Spinal cord (tissue), 10 donors: Measurements from ENCODE around the gene SH2D7. TPM values are rescaled to one million over a fixed set of nuclear protein-coding genes. Genes with fewer than 3 reads are reported as not detected.

ENCODE experiments used
- DNase-seq, 6 donors: peaks; one replicate each; pipeline versions ENCODE4 v3.0.0 to v3.0.0-alpha.2; 2013 to 2015; ENCODE audit warnings: low spot score in 6 of 6, low read depth in 4 of 6
- H3K27ac ChIP-seq: one replicate; pipeline ENCODE4 v1.5.1; 2013; ENCODE audit warnings: low read depth, low read length, control low read depth
- H3K27me3 ChIP-seq: one replicate; pipeline ENCODE4 v1.6.1; 2013; ENCODE audit warnings: low read length; ENCODE audit not compliant: control insufficient read depth, insufficient read depth
- H3K36me3 ChIP-seq: one replicate; pipeline ENCODE4 v1.6.1; 2013; ENCODE audit warnings: low read length; ENCODE audit not compliant: control insufficient read depth, insufficient read depth
- H3K4me1 ChIP-seq: one replicate; pipeline ENCODE4 v1.6.1; 2013; ENCODE audit warnings: low read length; ENCODE audit not compliant: control insufficient read depth, insufficient read depth
- H3K4me3 ChIP-seq: one replicate; pipeline ENCODE4 v1.5.1; 2013; ENCODE audit warnings: low read depth, low read length, control low read depth
- H3K9me3 ChIP-seq: one replicate; pipeline ENCODE4 v1.6.1; 2013; ENCODE audit warnings: low read length; ENCODE audit not compliant: control insufficient read depth, insufficient read depth
- WGBS: methylation state at CpG from one replicate; pipeline ENCODE4 v1.1.5; 2013; ENCODE audit warnings: missing lambda C conversion rate; ENCODE audit not compliant: insufficient coverage; 5-methylcytosine and 5-hydroxymethylcytosine counted together
- polyA plus RNA-seq, 2 donors: library from polyadenylated mRNA; unstranded; fragments of 120-200 nt; gene quantifications; one replicate each; pipeline ENCODE4 v1.2.1, GENCODE V29; 2013; ENCODE audit not compliant: insufficient read length in 2 of 2
- total RNA-seq, 2 donors: library from RNA; depleted of rRNA in 1 of 2; stranded (reverse); fragments of 120-200 nt in 1 of 2; fragments of >200 nt in 1 of 2; gene quantifications; one replicate each; pipeline versions ENCODE4 v1.2.3 to v1.2.4, GENCODE V29; 2013 to 2014
- donor health status: healthy.

The SH2D7 gene
- total and polyA plus RNA-seq, 4 donors: 0.92 to 1.9 TPM; not detected in 2

GRCh38 chr15:78110096-78110495 lies 17.7 kb downstream of the SH2D7 start:
- H3K27ac ChIP-seq: no peak overlapping the region
- peaks cover 31% of the 10 kb centered on the region for H3K36me3 ChIP-seq
- WGBS: 92% methylated on average over 6 of the region's 6 CpGs
- H3K4me1 ChIP-seq: no peaks in the 10 kb centered on the region
- H3K4me3 ChIP-seq: no peak overlapping the region
- no peaks in the 10 kb centered on the region for H3K9me3 ChIP-seq
- H3K27me3 ChIP-seq: no peaks in the 10 kb centered on the region
- no peak for DNase-seq

DNA sequence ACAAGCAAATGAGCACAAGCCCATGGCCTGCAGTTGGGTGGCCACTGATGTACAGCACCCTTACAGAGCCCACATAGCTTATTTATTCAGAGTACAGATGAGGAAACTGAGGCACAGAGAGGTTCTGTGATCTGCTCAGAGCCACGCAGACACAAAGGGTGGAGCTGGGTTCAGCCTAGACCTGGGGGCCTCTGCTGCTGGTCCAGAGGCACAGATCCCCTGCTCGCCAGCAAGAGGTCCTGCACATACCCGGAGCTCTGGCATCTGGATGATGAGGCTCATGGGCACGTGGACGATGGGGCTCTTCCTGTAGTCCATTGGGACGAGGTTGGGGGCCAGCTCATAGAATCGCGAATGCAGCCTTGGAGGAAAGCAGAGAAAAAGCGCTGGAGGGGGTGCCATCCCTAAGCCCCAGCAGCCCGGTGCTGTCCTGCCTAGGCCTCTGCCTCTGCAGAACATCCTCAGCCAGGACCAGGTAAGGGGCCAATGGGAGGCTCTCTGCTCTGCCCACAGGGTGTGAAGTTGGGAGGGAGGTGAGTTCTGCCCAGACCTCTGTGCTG lies 18.6 kb downstream of the SH2D7 start:
- no peak for DNase-seq
- Histone ChIP-seq H3K36me3 (peaks cover 23% of the 10 kb centered on the region), H3K9me3 (no peaks in the 10 kb centered on the region), H3K27me3 (no peaks in the 10 kb centered on the region), H3K27ac (no peak overlapping the region), H3K4me1 (no peaks in the 10 kb centered on the region), H3K4me3 (no peak overlapping the region)
- 93% methylated on average over 10 of the region's 10 CpGs for WGBS

- peaks cover 23% of the 10 kb centered on the region for H3K36me3 ChIP-seq
- no peaks in the 10 kb centered on the region for H3K4me1 ChIP-seq
- H3K27me3 ChIP-seq: no peaks in the 10 kb centered on the region
- WGBS: 92% methylated on average over 2 of the region's 3 CpGs
- H3K4me3 ChIP-seq: no peak overlapping the region
- no peaks in the 10 kb centered on the region for H3K9me3 ChIP-seq
- DNase-seq: no peak
- H3K27ac ChIP-seq: no peak overlapping the region
These were observed 19.4 kb downstream of the SH2D7 start for GRCh38 chr15:78111788-78112187.

DNA sequence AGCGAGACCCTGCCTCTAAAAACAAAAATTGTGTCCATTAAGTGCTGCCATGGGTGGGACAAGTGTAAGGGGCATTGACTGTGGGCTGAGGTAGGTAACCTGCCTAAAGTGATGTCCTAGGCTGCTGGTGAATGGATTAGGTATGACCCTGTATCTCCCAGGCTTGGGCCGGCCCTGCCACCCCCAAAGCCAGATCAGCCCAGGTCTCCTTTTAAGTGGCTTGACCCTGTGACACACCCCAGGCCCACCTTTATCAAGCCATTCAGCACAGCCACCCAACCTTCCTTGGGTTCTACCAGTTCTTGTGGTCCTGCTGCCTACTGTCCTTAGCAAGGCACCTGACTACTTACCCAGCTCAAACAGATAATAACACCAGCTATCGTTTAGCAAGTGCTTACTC lies 20.2 kb downstream of the SH2D7 start:
- WGBS: 100% methylated on average over 1 of the region's 3 CpGs
- H3K36me3 ChIP-seq: peaks cover 19% of the 10 kb centered on the region

DNA sequence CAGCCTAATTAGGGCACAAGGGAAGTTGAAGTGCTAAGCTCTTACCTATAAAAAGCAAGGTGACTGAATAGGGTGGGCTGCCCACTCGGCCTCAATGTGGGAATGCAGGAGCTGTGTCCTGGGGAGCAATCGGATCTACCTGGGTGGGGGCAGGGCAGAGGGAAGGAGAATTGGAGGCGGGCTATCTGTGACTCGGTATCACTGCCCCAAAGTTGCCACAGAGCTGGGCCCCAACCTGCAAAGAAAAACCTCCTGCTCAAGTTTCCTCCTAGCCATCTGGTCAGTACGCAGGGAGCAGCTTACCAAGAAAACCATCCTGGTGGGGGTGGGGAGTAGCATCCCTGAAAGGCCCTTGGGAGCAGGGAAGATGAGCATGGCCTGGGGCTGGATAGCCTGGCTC lies 28.2 kb downstream of the SH2D7 start:
- H3K36me3 ChIP-seq: peaks cover 14% of the 10 kb centered on the region
- H3K27ac ChIP-seq: no peak overlapping the region
- no peak overlapping the region for H3K4me3 ChIP-seq
- no peaks in the 10 kb centered on the region for H3K27me3 ChIP-seq
- no peaks in the 10 kb centered on the region for H3K4me1 ChIP-seq
- 73% methylated on average over 2 of the region's 5 CpGs for WGBS
- no peak for DNase-seq
- no peaks in the 10 kb centered on the region for H3K9me3 ChIP-seq

More for the DNA sequence above, 20.2 kb downstream of the SH2D7 start:
- no peak overlapping the region for H3K27ac ChIP-seq
- H3K9me3 ChIP-seq: no peaks in the 10 kb centered on the region
- H3K4me3 ChIP-seq: no peak overlapping the region
- DNase-seq: no peak
- H3K4me1 ChIP-seq: no peaks in the 10 kb centered on the region
- H3K27me3 ChIP-seq: no peaks in the 10 kb centered on the region

- H3K27ac ChIP-seq: no peak overlapping the region
- H3K4me1 ChIP-seq: peaks cover 8% of the 10 kb centered on the region
- 100% methylated on average over 1 of the region's 3 CpGs for WGBS
- H3K36me3 ChIP-seq: peaks cover 14% of the 10 kb centered on the region
- DNase-seq: no peak
- no peaks in the 10 kb centered on the region for H3K9me3 ChIP-seq
- no peak overlapping the region for H3K4me3 ChIP-seq
- no peaks in the 10 kb centered on the region for H3K27me3 ChIP-seq
These were observed 32.9 kb downstream of the SH2D7 start for GRCh38 chr15:78125267-78125666.

DNA sequence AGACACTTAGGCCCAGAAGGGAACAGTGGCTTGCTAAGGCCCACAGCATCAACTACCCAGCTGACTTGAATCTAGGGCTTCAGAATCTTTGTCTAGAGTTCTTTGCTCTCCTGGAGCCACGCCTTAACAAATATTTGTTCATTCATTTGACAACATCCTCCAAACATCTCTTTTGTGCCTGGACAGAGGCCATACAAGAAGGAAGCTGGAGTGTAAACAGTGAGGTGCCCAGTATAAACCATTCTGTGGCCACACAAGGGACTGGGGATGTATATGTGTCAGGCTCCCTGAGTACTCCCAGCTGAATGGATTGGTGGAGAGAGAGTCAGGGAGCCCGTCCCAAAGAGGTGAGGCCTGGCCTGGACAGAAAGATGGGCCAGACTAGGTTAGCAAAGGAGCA lies 35.5 kb downstream of the SH2D7 start:
- Histone ChIP-seq H3K9me3 (no peaks in the 10 kb centered on the region), H3K4me3 (no peak overlapping the region), H3K36me3 (peaks cover 8% of the 10 kb centered on the region), H3K4me1 (peaks cover 27% of the 10 kb centered on the region), H3K27ac (no peak overlapping the region), H3K27me3 (no peaks in the 10 kb centered on the region)
- DNase-seq: no peak
- 100% methylated on average over 1 of the region's 2 CpGs for WGBS

- peaks cover under 1% of the 10 kb centered on the region for H3K36me3 ChIP-seq
- WGBS: 67% methylated on average over 7 of the region's 8 CpGs
- H3K9me3 ChIP-seq: no peaks in the 10 kb centered on the region
- H3K27ac ChIP-seq: no peak overlapping the region
- DNase-seq: peak in 2 of 6 donors; percentile 5 to 62
- no peaks in the 10 kb centered on the region for H3K27me3 ChIP-seq
- H3K4me1 ChIP-seq: peaks cover 27% of the 10 kb centered on the region
- H3K4me3 ChIP-seq: no peak overlapping the region
These were observed 36.9 kb downstream of the SH2D7 start for GRCh38 chr15:78129077-78129750.

DNA sequence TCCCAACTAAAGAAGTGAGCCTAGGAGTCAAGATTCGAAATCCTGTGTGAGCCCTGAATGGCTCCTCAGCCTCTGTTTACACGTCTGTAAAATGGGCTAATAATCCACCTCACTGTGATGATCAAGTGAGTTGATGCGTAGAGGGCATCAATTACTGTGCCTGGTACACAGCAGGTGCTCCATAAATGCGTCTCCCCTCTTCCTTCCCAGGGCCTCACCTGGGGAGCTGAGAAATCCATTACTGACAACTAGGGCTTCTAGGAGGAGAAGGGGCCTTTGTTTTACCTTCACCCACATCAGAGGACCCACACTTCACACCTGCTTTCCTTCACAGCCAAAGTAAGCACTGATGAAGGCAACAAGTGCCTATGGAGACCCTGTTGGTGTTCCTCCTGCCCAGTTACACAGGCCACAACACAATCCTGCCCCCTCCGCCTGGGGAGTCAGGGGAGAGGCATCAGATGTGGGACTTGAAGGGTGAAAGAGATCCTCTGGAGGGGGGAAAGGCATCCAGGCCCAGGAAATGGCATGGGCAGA lies 37.5 kb downstream of the SH2D7 start:
- DNase-seq: peak in 2 of 6 donors; percentile 2 to 12

More for the DNA sequence above, 37.5 kb downstream of the SH2D7 start:
- Histone ChIP-seq H3K27ac (no peak overlapping the region), H3K4me3 (no peak overlapping the region), H3K36me3 (no peaks in the 10 kb centered on the region), H3K9me3 (no peaks in the 10 kb centered on the region), H3K4me1 (peaks cover 27% of the 10 kb centered on the region), H3K27me3 (no peaks in the 10 kb centered on the region)
- WGBS: 100% methylated on average over 2 of the region's 5 CpGs
